Measurements from ENCODE around the gene CGNL1. TPM values are rescaled to one million over a fixed set of nuclear protein-coding genes. Genes with fewer than 3 reads are reported as not detected.

Gene CGNL1
- total RNA-seq (ENCODE audit: low replicate concordance), result 0.90 and 11.0 TPM in 2 replicates

- DNase-seq (ENCODE audit: low read depth), result no peak
- TF ChIP-seq CTCF (IDR thresholded peaks at IDR 0.05; ENCODE audit: insufficient read depth, low read length), result no peak
- H3K4me3 ChIP-seq (ENCODE audit: low read depth, low read length), result peak within 1 kb of the TSS; percentile 71
Measured at GRCh38 chr15:57375827-57376695, at the start of gene CGNL1. TSS of gene CGNL1 (plus strand) at chr15:57376505. CDS start at chr15:57438000, 61,495 bp downstream.

GRCh38 chr15:57327985-57328471, 48.3 kb upstream of the CGNL1 start:
- no peak for TF ChIP-seq CTCF (IDR thresholded peaks at IDR 0.05; ENCODE audit: insufficient read depth, low read length)
- H3K4me3 ChIP-seq (ENCODE audit: low read depth, low read length), result no peak overlapping the region
- DNase-seq (ENCODE audit: low read depth), result peak; percentile 95

GRCh38 chr15:57328479-57328878, 47.8 kb upstream of the CGNL1 start:
- no peak for DNase-seq (ENCODE audit: low read depth)

GRCh38 chr15:57328897-57329296, 47.4 kb upstream of the CGNL1 start:
- no peak overlapping the region for H3K4me3 ChIP-seq (ENCODE audit: low read depth, low read length)
- DNase-seq (ENCODE audit: low read depth), result no peak
- no peak for TF ChIP-seq CTCF (IDR thresholded peaks at IDR 0.05; ENCODE audit: insufficient read depth, low read length)

More at GRCh38 chr15:57328479-57328878, 47.8 kb upstream of the CGNL1 start:
- no peak for TF ChIP-seq CTCF (IDR thresholded peaks at IDR 0.05; ENCODE audit: insufficient read depth, low read length)
- no peak overlapping the region for H3K4me3 ChIP-seq (ENCODE audit: low read depth, low read length)

- H3K4me3 ChIP-seq (ENCODE audit: low read depth, low read length), result no peak overlapping the region
- TF ChIP-seq CTCF (IDR thresholded peaks at IDR 0.05; ENCODE audit: insufficient read depth, low read length), result no peak
- DNase-seq (ENCODE audit: low read depth), result no peak
Measured at GRCh38 chr15:57329582-57330367, 46.5 kb upstream of the CGNL1 start.

- TF ChIP-seq CTCF (IDR thresholded peaks at IDR 0.05; ENCODE audit: insufficient read depth, low read length), result no peak
- H3K4me3 ChIP-seq (ENCODE audit: low read depth, low read length), result no peak overlapping the region
- DNase-seq (ENCODE audit: low read depth), result no peak
Measured at GRCh38 chr15:57330619-57331340, 45.5 kb upstream of the CGNL1 start.

Measured in fibroblast of the aortic adventitia (primary cell).